Measurements from ENCODE around the gene TMOD1.

- TF ChIP-seq POLR2AphosphoS5 (IDR thresholded peaks at IDR 0.05; ENCODE audit: insufficient read depth in 1 of 2, low read depth in 1 of 2) (no peak), POLR2A (IDR thresholded peaks at IDR 0.05) (no peak), CTCF (IDR thresholded peaks at IDR 0.05) (no peak)
These were observed 55.5 kb downstream of the TMOD1 start for GRCh38 chr9:97556721-97557605.

Measured in vagina (tissue), 2 donors.